GM18507 (cell line): Measurements from ENCODE around the gene YIF1B.

Source experiments
- DNase-seq: peaks from one replicate; pipeline ENCODE4 v3.0.0; 2011; ENCODE audit warnings: low read depth; ENCODE audit not compliant: insufficient read length; ENCODE audit errors: extremely low spot score
- FAIRE-seq: peaks from 2 replicates; lab custom pipeline; 2011; peaks lifted over from hg19 to GRCh38; lab: Jason Lieb, UNC

The YIF1B gene

DNA sequence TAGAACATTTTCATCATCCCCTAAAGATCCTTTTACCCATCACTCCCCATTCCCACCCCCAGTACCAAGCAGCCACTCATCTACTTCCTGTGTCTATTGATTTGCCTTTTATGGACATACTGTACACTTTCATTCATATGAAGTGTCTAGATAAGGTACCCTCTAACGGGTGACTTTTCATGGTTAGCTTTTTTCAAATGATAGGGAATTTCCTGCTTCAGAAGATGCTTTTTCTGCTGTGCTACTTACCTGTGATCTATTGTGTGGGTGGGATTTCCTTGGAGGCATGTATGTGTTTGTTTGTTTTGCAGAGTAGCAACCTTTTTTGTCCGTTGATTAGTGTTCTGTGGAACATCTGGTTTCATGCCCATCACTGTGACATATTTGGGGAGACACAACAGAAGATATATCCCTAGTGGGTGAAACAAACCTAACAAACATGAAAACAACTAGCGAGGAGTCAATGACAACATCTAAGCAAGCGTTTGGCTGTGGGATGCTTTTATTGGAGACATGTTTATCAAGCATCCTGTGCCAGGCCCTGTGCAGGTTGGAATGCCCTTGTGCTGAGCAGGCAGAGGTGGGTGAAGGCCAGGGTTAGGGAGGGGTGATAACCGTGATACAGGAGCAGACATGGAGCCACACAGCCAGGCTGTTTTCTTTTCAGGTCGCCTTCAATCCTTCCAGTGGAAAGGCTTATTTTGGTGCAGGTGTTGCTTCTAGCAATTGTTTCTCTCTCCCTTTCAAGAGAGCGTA is 33.8 kb downstream of the YIF1B start:
- no peak for FAIRE-seq
- DNase-seq: no peak

DNA sequence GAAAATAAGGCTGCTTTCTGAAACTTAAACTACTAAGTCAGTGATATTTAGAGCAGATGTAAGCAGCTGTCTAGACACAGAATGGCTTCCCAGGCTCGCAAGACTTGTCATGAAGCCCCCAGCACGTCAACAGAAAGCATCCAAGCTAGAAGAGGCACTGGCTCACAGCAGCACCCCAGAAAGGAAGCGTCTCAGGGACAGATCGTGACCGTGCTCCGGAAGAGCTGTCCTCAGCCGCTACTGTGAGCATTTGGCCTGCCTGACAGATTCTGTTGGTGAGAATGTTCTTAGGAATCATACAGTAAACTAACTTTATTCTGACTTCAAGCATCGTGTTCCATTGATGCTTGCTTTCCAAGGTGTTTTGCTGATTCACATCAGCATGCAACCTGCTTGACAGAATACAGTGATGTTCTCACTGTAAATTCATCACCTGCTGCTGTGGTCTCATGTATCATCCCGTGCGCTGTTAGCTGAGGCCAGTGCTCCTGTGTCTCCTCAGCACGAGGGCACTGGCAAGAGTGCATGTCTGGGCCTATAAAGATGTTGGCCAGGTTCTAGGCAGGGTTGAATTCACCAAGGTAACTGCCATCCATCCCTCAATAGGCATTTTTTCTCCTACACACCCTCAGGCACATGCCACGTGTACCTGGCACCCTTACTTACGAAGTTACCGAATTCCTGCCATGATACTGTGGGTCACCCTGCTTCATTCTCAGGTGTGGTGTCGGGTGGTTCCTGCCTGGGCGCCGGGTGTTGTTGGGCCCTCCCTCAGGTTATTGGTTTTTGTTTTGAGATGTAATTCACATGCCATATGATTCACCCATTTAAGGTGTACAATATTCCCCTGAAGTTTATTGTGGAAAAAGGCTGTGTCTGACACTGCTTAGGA is 35.5 kb downstream of the YIF1B start:
- DNase-seq (no peak), FAIRE-seq (no peak)

DNA sequence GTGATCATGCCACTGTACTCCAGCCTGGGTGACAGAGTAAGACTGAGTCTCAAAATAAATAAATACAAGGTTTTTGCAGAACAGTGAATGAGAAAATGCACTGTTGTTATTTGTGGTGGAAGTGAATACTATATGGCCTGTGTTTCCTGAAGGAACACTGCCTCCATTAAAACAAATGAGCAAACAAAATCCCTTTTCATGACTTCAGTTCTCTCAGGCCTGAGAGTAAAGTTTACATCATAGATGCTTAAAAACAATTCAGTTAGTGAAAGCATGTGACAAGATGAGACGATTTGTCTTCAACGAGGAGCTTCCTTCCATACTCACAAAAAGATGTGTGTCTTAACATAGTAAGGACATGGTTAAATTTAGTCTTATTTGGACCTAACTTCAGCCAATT is 37.0 kb downstream of the YIF1B start:
- DNase-seq: no peak
- no peak for FAIRE-seq

DNA sequence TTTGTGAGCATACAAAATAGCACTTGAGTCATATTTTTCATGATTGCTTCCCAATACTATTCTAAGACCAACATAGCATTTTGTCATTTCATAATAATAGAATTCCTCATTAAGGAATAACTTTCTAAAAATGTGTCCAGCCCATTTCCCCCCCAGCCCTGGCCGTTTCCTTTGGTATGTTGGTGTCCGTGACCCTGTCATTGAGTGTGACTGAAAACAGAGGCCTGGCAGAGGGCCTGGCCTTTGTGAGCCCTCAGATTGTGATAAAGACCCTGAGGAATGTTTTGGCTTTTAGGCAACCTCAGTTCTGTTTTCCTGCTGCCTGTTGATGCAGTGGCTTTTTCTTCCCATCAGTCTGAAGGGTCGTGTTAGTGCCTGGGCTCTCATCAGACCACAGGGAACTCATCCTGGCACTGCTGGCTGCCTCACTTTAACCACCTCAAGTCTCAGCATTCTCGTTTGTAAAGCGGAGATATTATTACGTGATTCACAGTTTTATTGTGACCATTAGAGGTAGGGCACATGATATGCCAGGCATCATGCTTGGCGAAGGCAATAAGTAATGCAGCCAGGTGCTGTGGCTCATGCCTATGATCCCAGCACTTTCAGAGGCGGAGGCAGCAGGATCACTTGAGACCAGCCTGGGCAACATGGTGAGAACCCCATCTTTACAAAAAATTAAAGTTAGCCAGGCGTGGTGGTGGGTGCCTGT is 37.6 kb downstream of the YIF1B start:
- DNase-seq (no peak), FAIRE-seq (no peak)

DNA sequence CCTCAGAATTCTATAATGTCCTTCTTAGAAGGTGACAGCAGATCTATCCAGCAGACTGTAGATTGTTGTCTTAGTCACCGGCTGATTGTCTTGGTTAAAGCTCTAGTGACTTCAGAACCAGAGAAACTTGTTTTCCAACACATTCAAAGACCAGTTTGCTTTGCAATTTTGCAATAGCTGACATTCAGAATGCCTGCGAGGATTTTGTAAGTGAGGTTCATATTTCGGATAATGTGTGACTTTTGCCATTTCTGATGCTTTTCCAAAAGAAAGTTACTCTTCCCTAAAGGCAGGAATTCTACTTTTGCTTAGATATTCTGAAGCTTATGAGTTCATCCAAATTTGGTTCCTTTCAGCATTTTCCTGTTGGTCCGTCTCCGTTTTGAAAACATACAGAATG is 38.2 kb downstream of the YIF1B start:
- FAIRE-seq: no peak
- DNase-seq: no peak

DNA sequence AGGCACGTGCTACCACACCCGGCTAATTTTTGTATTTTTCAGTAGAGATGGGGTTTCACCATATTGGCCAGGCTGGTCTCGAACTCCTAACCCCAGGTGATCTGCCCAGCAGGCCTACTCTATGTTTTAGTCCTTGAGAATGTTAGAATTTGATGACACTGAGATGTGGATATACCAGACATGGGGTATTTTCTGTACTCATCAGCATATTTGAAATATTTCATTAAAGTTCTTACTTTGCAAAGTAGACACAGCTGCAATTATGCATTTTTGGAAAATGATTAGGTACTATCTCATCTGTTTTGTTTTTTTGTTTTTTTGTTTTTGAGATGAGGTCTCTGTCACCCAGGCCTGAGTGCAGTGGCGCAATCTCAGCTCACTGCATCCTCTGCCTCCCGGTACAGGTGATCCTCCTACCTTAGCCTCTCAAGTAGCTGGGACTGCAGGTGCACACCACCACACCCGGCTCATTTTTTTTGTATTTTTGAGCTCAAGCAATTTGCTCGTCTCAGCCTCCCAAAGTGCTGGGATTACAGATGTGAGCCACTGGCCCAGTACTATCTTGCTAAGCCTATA is 38.7 kb downstream of the YIF1B start:
- DNase-seq: no peak
- no peak for FAIRE-seq

DNA sequence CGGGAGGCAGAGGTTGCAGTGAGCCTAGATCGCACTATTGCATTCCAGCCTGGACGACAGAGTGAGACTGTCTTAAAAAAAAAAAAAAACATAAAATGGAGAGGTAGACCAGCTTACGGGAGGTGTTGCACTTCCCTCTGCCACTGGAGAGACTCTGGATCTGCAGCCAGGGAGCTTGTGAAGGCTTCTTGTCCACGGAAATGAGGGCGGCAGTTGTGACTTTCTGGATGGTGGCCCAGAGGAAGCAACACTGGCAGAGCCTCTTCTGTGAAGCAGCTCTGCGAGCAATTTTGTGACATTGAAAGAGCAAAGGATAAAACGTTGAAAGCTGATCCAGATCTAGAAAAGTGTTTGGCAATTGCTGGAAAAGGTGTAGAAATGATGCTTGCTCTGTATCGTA is 41.0 kb downstream of the YIF1B start:
- FAIRE-seq (no peak), DNase-seq (no peak)

DNA sequence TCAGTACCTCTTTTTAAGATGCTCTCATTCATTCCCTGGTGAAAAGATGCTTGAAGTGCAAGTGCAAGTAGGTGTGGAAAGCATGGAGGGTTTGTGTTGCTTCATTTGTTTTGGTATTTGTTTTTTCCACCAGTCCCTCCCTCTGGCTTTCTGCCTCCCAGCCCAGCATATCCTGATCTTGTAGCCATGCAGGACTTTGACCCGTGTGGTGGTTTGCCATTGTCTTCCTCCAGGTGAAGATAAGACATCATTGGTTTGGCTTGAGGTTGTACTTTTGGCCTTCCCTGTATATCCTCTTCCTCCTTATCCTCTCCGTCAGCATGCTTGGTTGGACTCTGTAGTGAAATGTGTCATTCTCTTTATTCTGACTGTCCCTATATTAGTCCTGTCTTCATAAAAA is 42.2 kb downstream of the YIF1B start:
- FAIRE-seq (no peak), DNase-seq (no peak)

DNA sequence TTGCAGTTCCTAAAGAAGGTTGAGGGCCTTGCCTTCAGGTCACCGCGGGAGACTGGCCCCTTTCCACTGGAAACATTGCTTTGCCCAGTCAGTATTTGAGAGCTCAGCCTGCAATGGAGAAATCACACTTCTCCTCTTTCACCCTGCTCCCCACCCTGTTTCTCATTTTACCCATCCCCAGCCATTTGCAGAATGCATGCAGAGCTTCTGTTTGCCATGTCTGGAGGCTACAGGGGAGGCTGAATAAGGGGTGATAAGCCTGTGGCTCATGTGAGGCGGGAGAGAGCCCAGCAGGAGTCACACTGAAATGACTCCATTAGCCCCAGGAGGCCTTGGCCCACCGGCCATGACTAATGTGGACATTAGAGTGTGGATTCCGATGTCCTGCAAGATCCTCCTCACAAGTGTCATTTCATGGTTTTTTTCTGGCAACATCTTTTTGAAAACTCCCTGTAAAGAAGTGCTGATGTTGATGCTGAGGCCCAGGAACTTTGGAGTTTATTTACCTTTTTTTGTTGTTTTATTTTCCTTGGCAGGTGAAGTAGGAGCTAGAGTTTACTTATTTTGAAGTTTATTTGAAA is 45.1 kb downstream of the YIF1B start:
- FAIRE-seq: no peak
- no peak for DNase-seq

DNA sequence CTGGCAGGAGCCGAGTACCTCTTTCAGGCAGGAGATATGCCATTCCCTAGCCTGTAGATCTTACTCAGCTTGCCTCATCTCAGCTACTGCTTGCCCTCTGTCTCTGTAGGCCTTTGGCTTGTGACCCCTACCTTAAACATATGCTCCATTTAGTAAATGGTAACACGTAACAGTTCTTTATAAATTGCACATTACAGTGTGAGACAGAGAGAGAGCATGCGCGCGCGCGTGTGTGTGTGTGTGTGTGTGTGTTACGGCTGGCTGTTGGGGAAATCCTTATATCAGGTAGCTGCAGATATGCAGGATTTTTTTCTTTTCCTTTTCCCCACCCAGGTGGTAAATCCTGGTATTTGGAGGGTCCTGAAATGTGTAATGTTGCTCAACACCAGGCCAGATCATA is 47.2 kb downstream of the YIF1B start:
- FAIRE-seq (no peak), DNase-seq (no peak)

DNA sequence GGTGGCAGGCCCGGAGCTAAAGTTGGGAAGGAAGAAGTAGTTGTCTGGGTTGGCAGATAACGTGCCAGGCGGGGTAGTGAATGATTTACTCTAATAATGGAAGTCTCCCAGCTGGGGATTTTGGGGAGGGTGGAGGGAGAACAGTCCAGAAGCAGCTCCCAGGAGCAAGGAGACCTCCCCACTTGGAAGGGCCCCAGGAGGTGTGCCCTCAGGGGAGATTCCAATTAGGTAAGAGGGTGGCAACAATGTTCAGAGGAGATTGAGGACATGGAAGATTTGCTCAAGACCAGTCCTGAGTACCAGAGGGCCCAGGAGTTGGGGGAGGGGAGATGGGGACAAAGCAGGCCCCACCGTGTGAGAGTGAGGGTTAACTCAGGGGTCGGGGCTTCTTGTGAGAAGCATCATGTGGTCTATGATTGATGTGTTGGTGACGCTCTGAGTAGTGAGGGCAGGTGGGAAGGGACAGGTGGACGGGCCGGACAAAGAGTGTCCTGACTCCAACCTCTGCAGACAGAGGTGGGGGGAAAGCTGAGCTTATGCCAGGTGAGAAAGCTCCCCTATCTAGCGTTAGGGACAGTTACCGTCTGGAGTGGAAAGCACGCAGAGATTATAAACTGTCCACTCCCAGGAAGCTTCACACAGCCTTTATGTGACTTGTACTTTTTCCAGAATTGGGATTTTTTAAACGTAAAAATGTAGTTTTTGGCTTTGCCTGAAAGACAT is 47.8 kb downstream of the YIF1B start:
- DNase-seq: no peak
- FAIRE-seq: no peak

DNA sequence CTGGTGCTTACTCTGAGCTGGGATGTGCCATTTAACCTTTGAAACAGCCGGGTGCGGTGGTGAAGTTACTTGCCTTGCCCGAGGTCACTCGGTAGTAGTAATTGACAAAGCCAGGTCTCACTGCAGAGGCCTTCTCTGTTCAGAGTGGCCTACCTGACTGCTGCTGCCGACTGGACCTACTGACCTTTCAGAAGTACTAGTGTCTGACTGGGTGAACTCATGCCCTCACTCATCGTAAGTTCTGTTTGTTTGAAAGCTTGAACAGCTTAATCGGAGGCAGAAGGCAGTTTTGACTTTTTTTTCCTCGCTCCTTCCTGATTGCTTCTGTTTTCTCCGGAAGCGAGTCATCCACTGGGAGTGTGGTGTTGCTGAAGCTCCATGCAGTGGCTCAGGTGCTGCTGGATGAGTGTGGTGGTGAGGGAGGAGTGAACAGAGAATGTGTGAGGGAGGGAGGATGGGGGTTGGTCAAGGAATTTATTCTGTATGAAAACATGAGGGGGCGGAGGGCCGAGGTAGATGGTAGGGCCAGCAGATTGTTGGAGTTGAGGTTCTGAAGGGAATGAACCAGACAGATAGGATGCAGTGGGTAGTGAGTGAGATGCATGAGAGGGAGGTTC is 48.7 kb downstream of the YIF1B start:
- FAIRE-seq: no peak
- DNase-seq: no peak

DNA sequence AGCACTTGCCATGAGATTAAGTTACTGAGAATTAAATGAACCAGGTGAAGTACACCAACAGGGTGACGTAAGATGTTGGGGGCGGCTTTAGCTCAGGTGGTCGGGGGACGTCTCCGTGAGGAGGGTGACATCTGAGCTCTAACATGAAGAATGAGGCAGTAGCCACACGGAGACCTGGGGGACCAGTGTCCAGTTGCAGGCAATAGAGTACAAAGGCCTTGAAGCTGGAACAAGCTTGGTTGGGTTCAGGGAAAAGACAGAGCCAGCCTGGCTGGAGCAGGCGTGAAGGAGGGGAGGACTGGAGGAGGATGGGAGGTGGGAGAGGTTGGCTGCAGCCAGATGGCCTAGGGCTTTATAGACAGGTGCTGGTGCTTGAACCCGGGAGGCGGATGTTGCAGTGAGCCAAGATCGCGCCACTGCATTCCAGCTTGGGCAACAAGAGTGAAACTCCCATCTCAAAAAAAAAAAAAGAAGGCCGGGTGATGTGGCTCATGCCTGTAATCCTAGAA is 49.8 kb downstream of the YIF1B start:
- no peak for DNase-seq
- FAIRE-seq: no peak

DNA sequence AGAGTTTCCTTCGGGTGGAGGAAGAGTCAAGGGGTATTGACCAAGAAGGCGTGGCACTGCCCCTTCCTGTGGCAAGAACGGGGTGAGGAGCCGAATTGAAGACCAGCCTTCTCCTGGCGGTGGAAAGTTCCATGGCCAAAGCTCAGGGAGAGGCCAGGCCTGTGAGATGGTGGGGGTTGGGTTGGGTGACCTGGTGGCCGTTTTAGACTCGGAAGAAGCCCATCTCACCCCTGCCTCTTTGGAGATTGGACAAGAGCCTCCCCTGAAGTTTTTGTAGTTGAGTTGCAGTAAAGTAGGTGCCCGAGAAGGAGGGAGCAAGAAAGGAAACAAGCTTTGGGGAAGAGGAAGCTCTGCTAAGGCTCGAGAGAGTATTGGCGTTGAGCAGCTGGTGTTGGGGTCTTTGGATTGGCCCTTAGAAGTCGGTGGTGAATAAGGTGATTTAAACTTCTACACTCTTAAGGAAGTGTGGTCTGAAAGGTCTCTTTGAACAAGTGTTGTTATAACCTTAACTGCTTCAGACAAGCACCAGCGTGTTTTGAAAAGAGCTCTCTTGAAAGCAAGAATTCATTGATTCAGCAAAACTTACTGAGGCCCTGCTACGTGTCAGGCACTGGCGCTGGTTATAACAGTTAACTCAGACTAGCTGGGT is 50.4 kb downstream of the YIF1B start:
- FAIRE-seq: no peak

DNA sequence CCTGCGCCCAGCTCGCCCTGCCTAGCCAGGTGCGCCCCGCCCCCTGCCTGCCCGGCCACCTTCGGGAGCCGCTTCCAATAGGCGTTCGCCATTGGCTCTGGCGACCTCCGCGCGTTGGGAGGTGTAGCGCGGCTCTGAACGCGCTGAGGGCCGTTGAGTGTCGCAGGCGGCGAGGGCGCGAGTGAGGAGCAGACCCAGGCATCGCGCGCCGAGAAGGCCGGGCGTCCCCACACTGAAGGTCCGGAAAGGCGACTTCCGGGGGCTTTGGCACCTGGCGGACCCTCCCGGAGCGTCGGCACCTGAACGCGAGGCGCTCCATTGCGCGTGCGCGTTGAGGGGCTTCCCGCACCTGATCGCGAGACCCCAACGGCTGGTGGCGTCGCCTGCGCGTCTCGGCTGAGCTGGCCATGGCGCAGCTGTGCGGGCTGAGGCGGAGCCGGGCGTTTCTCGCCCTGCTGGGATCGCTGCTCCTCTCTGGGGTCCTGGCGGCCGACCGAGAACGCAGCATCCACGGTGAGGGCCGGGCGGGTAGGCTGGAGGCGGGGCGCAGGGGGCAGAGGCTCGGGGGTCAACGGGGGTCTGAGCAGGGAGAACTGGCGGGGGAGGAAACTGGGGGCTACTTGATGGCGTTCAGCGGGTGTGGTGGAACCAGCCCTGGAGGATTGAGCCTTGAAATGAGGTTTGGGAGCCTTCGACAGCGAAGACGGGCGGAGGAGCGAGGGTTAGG is 51.1 kb downstream of the YIF1B start, which contains the start of gene SPINT2:
Gene SPINT2 (plus strand): TSS at position 88 of the 727 bp plus-strand sequence. CDS start 320 bp downstream, at position 408.
- no peak for FAIRE-seq
- DNase-seq: no peak

More for the DNA sequence above, 50.4 kb downstream of the YIF1B start:
- DNase-seq: no peak

DNA sequence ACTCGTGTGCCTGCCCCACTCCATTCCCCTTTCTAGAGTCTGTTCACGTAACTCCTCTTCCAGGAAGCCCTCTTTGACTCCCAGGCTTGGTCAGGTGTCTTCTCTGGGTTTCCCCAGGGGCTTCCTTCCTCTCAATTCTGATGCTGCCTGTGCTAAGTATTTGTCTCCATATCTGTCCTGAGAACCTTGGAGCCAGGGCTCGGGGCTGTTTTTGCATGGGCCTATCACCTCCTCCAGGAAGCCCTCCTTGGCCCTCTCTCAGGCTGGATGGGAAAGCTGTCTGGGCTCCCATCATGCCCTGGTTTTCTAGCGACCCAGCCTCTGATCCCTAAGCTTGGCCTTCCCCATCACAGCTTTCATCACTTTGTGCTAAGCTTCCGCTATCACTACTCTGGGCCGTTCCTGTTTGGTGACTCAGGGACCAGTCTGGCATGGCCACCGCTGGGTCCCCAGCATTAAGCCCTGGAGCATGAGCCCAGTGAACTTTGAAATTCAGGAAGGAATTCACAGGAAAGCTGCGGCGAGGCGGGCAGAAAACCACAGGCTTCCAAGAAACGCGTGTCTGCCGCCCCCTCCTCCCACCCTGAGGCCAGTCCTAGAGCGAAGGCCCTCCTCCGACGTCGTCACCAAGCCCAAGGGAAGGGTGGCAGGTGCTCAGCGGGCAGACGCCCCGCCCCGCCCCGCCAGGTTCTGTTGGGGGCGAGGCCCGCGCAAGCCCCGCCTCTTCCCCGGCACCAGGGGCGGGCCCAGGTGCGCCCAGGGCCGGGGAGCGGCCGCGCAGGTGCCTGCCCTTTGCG is 51.9 kb downstream of the YIF1B start:
- DNase-seq (peak; percentile 44), FAIRE-seq (peak; percentile 53)
